ENCODE results near the gene NDUFAF3. TPM values are rescaled to one million over a fixed set of nuclear protein-coding genes. Genes with fewer than 3 reads are reported as not detected.

Gene NDUFAF3
- total and polyA plus RNA-seq, 2 of the 4 experiments (the other 2 are of a cell fraction), result 26.5 to 112 TPM

- Histone ChIP-seq H3K79me1 (ENCODE audit: low read depth in 1 of 2, low read length in 2 of 2) (peaks cover 37 to 75% of the 10 kb centered on the region in 2 experiments), H4K8ac (ENCODE audit: low read depth in 2 of 2, low read length in 2 of 2) (peak overlapping the region in 1 of 2 experiments; percentile 18; a peak in 1 of 4 replicates), H2BK20ac (ENCODE audit: low read depth, low read length) (no peak overlapping the region), H3K36me3 (ENCODE audit: control insufficient read depth, insufficient read depth, low read length) (peaks cover 42% of the 10 kb centered on the region), H2AK9ac (replicated peaks; ENCODE audit: low read depth, low read length, poor library complexity) (peak overlapping the region; percentile 25), H4K91ac (ENCODE audit: insufficient read depth, low read depth, low read length) (no peak overlapping the region), H4K5ac (ENCODE audit: low read depth, low read length) (no peak overlapping the region), H3K23ac (ENCODE audit: low read depth, low read length) (no peak overlapping the region), H3K18ac (ENCODE audit: low read depth, low read length) (no peak overlapping the region), H3K4me3 (ENCODE audit: insufficient read depth, low read depth, low read length) (no peak overlapping the region), H2AFZ (replicated peaks; ENCODE audit: low read length, poor library complexity) (no peak overlapping the region), H2BK15ac (ENCODE audit: low read depth, low read length) (no peak overlapping the region), H3K4me1 (ENCODE audit: control insufficient read depth, insufficient read depth, low read length) (peaks cover 6% of the 10 kb centered on the region), H3K9me1 (ENCODE audit: insufficient read depth, low read length) (peaks cover 32% of the 10 kb centered on the region), H2AK5ac (ENCODE audit: low read depth, low read length) (no peak overlapping the region), H2BK5ac (ENCODE audit: low read depth, low read length, poor library complexity, severe bottlenecking) (no peak overlapping the region), H2BK120ac (ENCODE audit: low read depth, low read length) (no peak overlapping the region), H3K56ac (ENCODE audit: extremely low read depth, insufficient read depth, low read length) (no peak overlapping the region), H3K27ac (ENCODE audit: insufficient read depth, low read length) (no peak overlapping the region), H3K27me3 (ENCODE audit: control insufficient read depth, insufficient read depth, low read length) (no peaks in the 10 kb centered on the region), H3K4me2 (ENCODE audit: low read depth, low read length) (no peak overlapping the region), H3K14ac (replicated peaks; ENCODE audit: low read depth, low read length) (no peak overlapping the region), H4K20me1 (ENCODE audit: insufficient read depth, low read length) (peaks cover 20% of the 10 kb centered on the region), H3K9me3 (ENCODE audit: control insufficient read depth, insufficient read depth, low read length) (no peaks in the 10 kb centered on the region), H3K4ac (ENCODE audit: low read depth, low read length) (no peak overlapping the region), H3K9ac (ENCODE audit: low read depth, low read length) (no peak overlapping the region)
- DNase-seq (no peak), ATAC-seq (ENCODE audit: low read depth) (no peak)
- ChIA-PET POLR2A (ENCODE audit: unreplicated experiment) (no interaction called here), CTCF (no interaction called here)
- TF ChIP-seq RFX5 (IDR thresholded peaks at IDR 0.05; ENCODE audit: low read depth, low read length), result no peak
- TF ChIP-seq SMC3 (IDR thresholded peaks at IDR 0.05; ENCODE audit: low read depth, low read length), result no peak
- no peak for TF ChIP-seq MAFK (IDR thresholded peaks at IDR 0.05; ENCODE audit: low read depth, low read length)
- no peak for TF ChIP-seq CHD1 (IDR thresholded peaks at IDR 0.05; ENCODE audit: low read depth, low read length)
- no peak for TF ChIP-seq CEBPB (IDR thresholded peaks at IDR 0.05; ENCODE audit: low read depth, low read length)
- TF ChIP-seq MXI1 (IDR thresholded peaks at IDR 0.05; ENCODE audit: borderline replicate concordance, low read depth, low read length), result no peak
- no peak for TF ChIP-seq RCOR1 (IDR thresholded peaks at IDR 0.05; ENCODE audit: insufficient replicate concordance, low read length)
- TF ChIP-seq, protein P1, sequence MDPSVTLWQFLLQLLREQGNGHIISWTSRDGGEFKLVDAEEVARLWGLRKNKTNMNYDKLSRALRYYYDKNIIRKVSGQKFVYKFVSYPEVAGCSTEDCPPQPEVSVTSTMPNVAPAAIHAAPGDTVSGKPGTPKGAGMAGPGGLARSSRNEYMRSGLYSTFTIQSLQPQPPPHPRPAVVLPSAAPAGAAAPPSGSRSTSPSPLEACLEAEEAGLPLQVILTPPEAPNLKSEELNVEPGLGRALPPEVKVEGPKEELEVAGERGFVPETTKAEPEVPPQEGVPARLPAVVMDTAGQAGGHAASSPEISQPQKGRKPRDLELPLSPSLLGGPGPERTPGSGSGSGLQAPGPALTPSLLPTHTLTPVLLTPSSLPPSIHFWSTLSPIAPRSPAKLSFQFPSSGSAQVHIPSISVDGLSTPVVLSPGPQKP (IDR thresholded peaks at IDR 0.05; ENCODE audit: borderline replicate concordance, low read depth, low read length), result no peak
- TF ChIP-seq, protein P2, sequence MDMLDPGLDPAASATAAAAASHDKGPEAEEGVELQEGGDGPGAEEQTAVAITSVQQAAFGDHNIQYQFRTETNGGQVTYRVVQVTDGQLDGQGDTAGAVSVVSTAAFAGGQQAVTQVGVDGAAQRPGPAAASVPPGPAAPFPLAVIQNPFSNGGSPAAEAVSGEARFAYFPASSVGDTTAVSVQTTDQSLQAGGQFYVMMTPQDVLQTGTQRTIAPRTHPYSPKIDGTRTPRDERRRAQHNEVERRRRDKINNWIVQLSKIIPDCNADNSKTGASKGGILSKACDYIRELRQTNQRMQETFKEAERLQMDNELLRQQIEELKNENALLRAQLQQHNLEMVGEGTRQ (IDR thresholded peaks at IDR 0.05; ENCODE audit: low read depth, low read length), result no peak
- TF ChIP-seq BHLHE40 (IDR thresholded peaks at IDR 0.05; ENCODE audit: low read depth, low read length), result no peak
- no peak for TF ChIP-seq MAZ (IDR thresholded peaks at IDR 0.05; ENCODE audit: borderline replicate concordance, low read depth, low read length)
- no peak for TF ChIP-seq POLR2A (IDR thresholded peaks at IDR 0.05; ENCODE audit: low read depth, low read length)
- no peak for TF ChIP-seq FOS (IDR thresholded peaks at IDR 0.05; ENCODE audit: low read depth, low read length)
- TF ChIP-seq RAD21 (IDR thresholded peaks at IDR 0.05; ENCODE audit: low read length), result no peak
- no peak for TF ChIP-seq NFE2L2 (IDR thresholded peaks at IDR 0.05; ENCODE audit: low read depth, low read length)
- no peak for TF ChIP-seq CTCF (conservative IDR thresholded peaks at IDR 0.05; ENCODE audit: low read depth, low read length)
- dilution Hi-C loops (cut with HindIII; ENCODE audit: low sequenced_read_pairs, unreplicated experiment), result no loop called here
- 79% methylated on average over 5 of the region's 13 CpGs; no CpG with 5 or more reads in 1 of the 2 experiments for WGBS, 2 experiments (ENCODE audit: extremely low coverage in 2 of 2, insufficient read length in 1 of 2)
- intact Hi-C loops (cut with micrococcal nuclease), result no loop called here
- in situ Hi-C loops (cut with MboI; ENCODE audit: low sequenced_read_pairs), result no loop called here
- no TSS peak for BruUV-seq (replicated peaks)
Measured at GRCh38 chr3:49025005-49025792, 3.3 kb downstream of the NDUFAF3 start.

All from IMR-90 (cell line).